K562 (cell line): ENCODE results near the gene SHISA7. TPM values are rescaled to one million over a fixed set of nuclear protein-coding genes. Genes with fewer than 3 reads are reported as not detected.

Experiments used
- ATAC-seq: fragments of 200-7000 bp; cut with Tn5 transposase; 3 replicates; pipeline ENCODE4 v1.9.1; 2020; ENCODE audit warnings: moderate library complexity
- BruUV-seq: library from RNA; stranded (reverse); fragments of 400-500 nt; replicated peaks from 2 replicates; lab custom pipeline; 2021; lab: Mats Ljungman, UMichigan
- CTCF ChIA-PET: fragments of 300-600 bp; formaldehyde crosslinking; extraction: SDS; loops from one replicate; lab custom pipeline; 2021; ENCODE audit warnings: low intra/inter-chr PET ratio; lab: Yijun Ruan, JAX
- POLR2A ChIA-PET: fragments of 300-600, 350-650 bp; sonication (Branson Sonifier 250); formaldehyde crosslinking; extraction: SDS; loops from one replicate; lab custom pipeline; 2021; ENCODE audit warnings: antibody characterized with exemption, inconsistent platforms; lab: Yijun Ruan, JAX
- DNase-seq, 4 experiments: peaks; one replicate each; pipeline versions ENCODE4 v3.0.0 to v3.0.0-alpha.2; 2011 to 2018; ENCODE audit warnings: low spot score in 3 of 4, mixed read lengths in 3 of 4; ENCODE audit errors: extremely low read depth in 1 of 4
- FAIRE-seq: peaks from 2 replicates; lab custom pipeline; 2011; peaks lifted over from hg19 to GRCh38; lab: Jason Lieb, UNC
- H2AFZ ChIP-seq: 2 replicates; pipeline ENCODE4 v1.6.0; 2011; ENCODE audit warnings: low read depth, low read length, control low read depth, inconsistent platforms
- H3K27ac ChIP-seq: fragments of 200-600 bp; 3 replicates; pipeline ENCODE4 v1.8.0; 2011; ENCODE audit warnings: low read depth, mild to moderate bottlenecking, control low read depth, inconsistent platforms, low read length, moderate library complexity, mixed read lengths; ENCODE audit errors: extremely low read depth
- H3K27me3 ChIP-seq, 2 experiments: fragments of 300-600 bp in 1 of 2; 2 replicates in 1 of 2; 3 replicates in 1 of 2; pipeline versions ENCODE4 v1.6.0 to v1.8.0; 2011; ENCODE audit warnings: inconsistent platforms in 2 of 2, low read length in 2 of 2, mild to moderate bottlenecking in 1 of 2, mixed read lengths in 1 of 2, moderate library complexity in 1 of 2; ENCODE audit not compliant: control insufficient read depth in 2 of 2, insufficient read depth in 2 of 2
- H3K36me3 ChIP-seq: fragments of 300-600 bp; 3 replicates; pipeline ENCODE4 v1.8.0; 2011; ENCODE audit warnings: mild to moderate bottlenecking, low read length, inconsistent platforms; ENCODE audit not compliant: control insufficient read depth, insufficient read depth
- H3K4me1 ChIP-seq, 2 experiments: fragments of 200-600 bp in 1 of 2; replicated peaks in 1 of 2; 2 replicates in 1 of 2; 3 replicates in 1 of 2; pipeline versions ENCODE4 v1.5.1 to v1.8.0; 2011; ENCODE audit warnings: inconsistent platforms in 2 of 2, low read length in 2 of 2, mild to moderate bottlenecking in 1 of 2, mixed read lengths in 1 of 2, moderate library complexity in 1 of 2; ENCODE audit not compliant: control insufficient read depth in 2 of 2, insufficient read depth in 2 of 2
- H3K4me2 ChIP-seq: 2 replicates; pipeline ENCODE4 v1.6.1; 2011; ENCODE audit warnings: low read length, control low read depth, inconsistent platforms, mixed read lengths; ENCODE audit not compliant: insufficient read depth
- H3K4me3 ChIP-seq: fragments of 200-600 bp; sonication (generic), shearing (Covaris generic); 2 replicates; pipeline ENCODE4 v1.5.1; 2016; ENCODE audit warnings: control low read depth, inconsistent platforms
- H3K79me2 ChIP-seq: fragments of 200-600 bp; 3 replicates; pipeline ENCODE4 v1.8.0; 2011; ENCODE audit warnings: low read length, inconsistent platforms; ENCODE audit not compliant: control insufficient read depth, insufficient read depth
- H3K9ac ChIP-seq, 2 experiments: 2 replicates each; pipeline versions ENCODE4 v1.6.0 to v1.6.1; 2011; ENCODE audit warnings: low read depth in 2 of 2, low read length in 2 of 2, control low read depth in 1 of 2, inconsistent platforms in 1 of 2, mild to moderate bottlenecking in 1 of 2, mixed read lengths in 1 of 2; ENCODE audit not compliant: insufficient read depth in 1 of 2
- H3K9me1 ChIP-seq: one replicate; pipeline ENCODE4 v1.6.0; 2011; ENCODE audit warnings: inconsistent platforms, mild to moderate bottlenecking, low read length, moderate library complexity; ENCODE audit not compliant: control insufficient read depth, insufficient read depth
- H3K9me3 ChIP-seq: replicated peaks from 2 replicates; pipeline ENCODE4 v1.5.1; 2011; ENCODE audit warnings: low read depth, low read length, inconsistent platforms; ENCODE audit not compliant: control insufficient read depth, insufficient read depth
- H4K20me1 ChIP-seq: replicated peaks from 2 replicates; pipeline ENCODE4 v1.6.1; 2011; ENCODE audit warnings: low read length, inconsistent platforms, mixed read lengths; ENCODE audit not compliant: control insufficient read depth, insufficient read depth
- ATF1 ChIP-seq, 2 experiments: fragments of 450-650 bp in 1 of 2; IDR thresholded peaks; 2 replicates each; pipeline ENCODE4 v1.6.1; 2016; ENCODE audit warnings: missing compliant biosample characterization in 1 of 2, missing genetic modification characterization in 1 of 2
- BMI1 ChIP-seq: fragments of 150-350 bp; IDR thresholded peaks from 2 replicates; pipeline ENCODE4 v1.6.1; 2014; ENCODE audit warnings: low read length
- CEBPG ChIP-seq, 3 experiments: fragments of 200-800 bp in 1 of 3; sonication (Bioruptor generic) in 1 of 3; sonication (generic) in 1 of 3; formaldehyde crosslinking in 1 of 3; IDR thresholded peaks in 2 of 3; conservative IDR thresholded peaks in 1 of 3; 2 replicates each; pipeline versions ENCODE4 v1.6.1 to v1.8.0; 2016 to 2022; ENCODE audit warnings: missing compliant biosample characterization in 2 of 3, missing genetic modification characterization in 2 of 3, mild to moderate bottlenecking in 1 of 3, missing genetic modification reagents in 1 of 3
- CREM ChIP-seq: IDR thresholded peaks from 2 replicates; pipeline ENCODE4 v1.6.1; 2014; ENCODE audit warnings: antibody characterized with exemption, low read depth
- DLX4 ChIP-seq: fragments of 250-450 bp; sonication (Bioruptor Pico); IDR thresholded peaks from 2 replicates; pipeline ENCODE4 v1.6.1; 2021; ENCODE audit warnings: mild to moderate bottlenecking
- LARP7 ChIP-seq: fragments of 450-650 bp; IDR thresholded peaks from 2 replicates; pipeline ENCODE4 v1.6.1; 2016
- PHB2 ChIP-seq: fragments of 450-650 bp; IDR thresholded peaks from 2 replicates; pipeline ENCODE4 v1.6.1; 2017; ENCODE audit warnings: low read depth
- POLR2B ChIP-seq: fragments of 450-650 bp; IDR thresholded peaks from 2 replicates; pipeline ENCODE4 v1.6.1; 2018; ENCODE audit warnings: low read depth; ENCODE audit not compliant: partially characterized antibody
- POLR3A ChIP-seq: IDR thresholded peaks from 2 replicates; pipeline ENCODE4 v1.6.1; 2011; ENCODE audit warnings: borderline replicate concordance, mild to moderate bottlenecking, moderate library complexity; ENCODE audit not compliant: insufficient read length, insufficient read depth; ENCODE audit errors: extremely low read depth
- SREBF1 ChIP-seq: fragments of 150-350 bp; IDR thresholded peaks from 2 replicates; pipeline ENCODE4 v1.6.1; 2014; ENCODE audit warnings: antibody characterized with exemption, low read depth, low read length, borderline replicate concordance
- TFAM ChIP-seq: fragments of 250-450 bp; sonication (Bioruptor Pico); conservative IDR thresholded peaks from 2 replicates; pipeline ENCODE4 v1.5.0; 2021; ENCODE audit warnings: mild to moderate bottlenecking, moderate library complexity
- ZNF175 ChIP-seq: fragments of 200-800 bp; sonication (Bioruptor generic); IDR thresholded peaks from 2 replicates; pipeline ENCODE4 v1.6.1; 2016; ENCODE audit warnings: low read depth, mild to moderate bottlenecking, missing genetic modification characterization, missing compliant biosample characterization
- WGBS: fragments of 100-300 bp; shearing (Covaris generic); methylation state at CpG from one replicate; pipeline ENCODE4 v1.1.6; 2016; ENCODE audit warnings: low coverage, mixed read lengths; ENCODE audit not compliant: insufficient coverage; ENCODE audit errors: missing lambda C conversion rate; 5-methylcytosine and 5-hydroxymethylcytosine counted together
- in situ Hi-C: fragments of 300-500 bp; cut with MboI; formaldehyde crosslinking; loops from 4 replicates; pipeline ENCODE4 v1.15.0; 2018; ENCODE audit warnings: inconsistent platforms, mixed read lengths
- intact Hi-C: fragments of 100-400 bp; cut with micrococcal nuclease; formaldehyde crosslinking; loops from 2 replicates; pipeline ENCODE4 v1.14.2; 2022
- polyA plus RNA-seq, 8 experiments: library from polyadenylated mRNA; depleted of rRNA in 4 of 8; stranded (reverse) in 5 of 8; unstranded in 3 of 8; fragments of >200 nt; fragmentation: Nextera tagmentation in 2 of 8; fragmentation: Illumina TruSeq in 1 of 8; extraction: Ambion mirVana in 2 of 8; extraction: Trizol in 1 of 8; gene quantifications; 2 replicates each; pipeline versions ENCODE4 v1.2.1 to v1.2.3, GENCODE V29; 2011 to 2014; ENCODE audit warnings: inconsistent platforms in 1 of 8, missing spikeins in 1 of 8
- total RNA-seq, 7 experiments: library from RNA; depleted of rRNA in 6 of 7; stranded (reverse); fragments of >200 nt in 6 of 7; fragmentation: Illumina TruSeq in 2 of 7; extraction: Trizol in 2 of 7; gene quantifications; 2 replicates each; pipeline versions ENCODE4 v1.2.1 to v1.2.3, GENCODE V29; 2011 to 2021; ENCODE audit warnings: low replicate concordance in 1 of 7
- TF ChIP-seq, protein P1 (sequence below): fragments of 150-350 bp; IDR thresholded peaks from 2 replicates; pipeline ENCODE4 v1.6.1; 2014; ENCODE audit warnings: low read depth, mild to moderate bottlenecking, low read length, borderline replicate concordance

Gene SHISA7
- total and polyA plus RNA-seq, 9 of the 15 experiments (the other 6 are each of a cell fraction or from before 2014, with no cell fraction given), result 0.01 to 0.40 (median 0.07) TPM

- TF ChIP-seq SREBF1 (no peak), LARP7 (no peak), TFAM (CRISPR knock-in tag) (no peak)
These were observed 9.8 kb downstream of the SHISA7 start (continued) for GRCh38 chr19:55433292-55433691.

- Histone ChIP-seq H4K20me1 (peaks cover 4% of the 10 kb centered on the region; the same call in 1 of the 2 replicates), H3K27me3 (peaks cover 0 to 13% of the 10 kb centered on the region in 2 experiments; a peak in 2 of 5 replicates), H3K4me2 (no peak overlapping the region), H3K9me1 (no peaks in the 10 kb centered on the region), H3K9me3 (no peaks in the 10 kb centered on the region), H3K4me3 (no peak overlapping the region), H3K36me3 (no peaks in the 10 kb centered on the region), H3K79me2 (no peaks in the 10 kb centered on the region), H3K4me1 (peaks cover 0 to 12% of the 10 kb centered on the region in 2 experiments; a peak in 2 of 5 replicates), H3K9ac (no peak overlapping the region), H3K27ac (no peak overlapping the region), H2AFZ (no peak overlapping the region)
- ChIA-PET CTCF (no interaction called here), POLR2A (no interaction called here)
- peak; percentile 6 for FAIRE-seq
- no peak for DNase-seq
- ATAC-seq, result no peak
- in situ Hi-C loops, result loop anchor here (25.0 kb wide), 1 partner anchor 770 kb away; the partner anchor contains the start of gene LILRB4
- BruUV-seq, result no TSS peak
- WGBS, result 25% methylated on average over 14 of the region's 14 CpGs
- intact Hi-C loops, result no loop called here
- TF ChIP-seq PHB2 (no peak), ATF1 (CRISPR knock-in tag; IDR thresholded peaks at IDR 0.05) (peak; percentile 70), ATF1 (tag; IDR thresholded peaks at IDR 0.05) (peak; percentile 97), CEBPG (CRISPR knock-in tag; IDR thresholded peaks at IDR 0.05) (no peak; the same call in none of the 2 replicates), CEBPG (tag; conservative IDR thresholded peaks at IDR 0.05 in 1 of 2, IDR thresholded peaks at IDR 0.05 in 1 of 2) (no peak), POLR3A (no peak), DLX4 (no peak), POLR2B (no peak), ZNF175 (no peak), BMI1 (no peak), CREM (peak; percentile 93)
- TF ChIP-seq, protein P1, sequence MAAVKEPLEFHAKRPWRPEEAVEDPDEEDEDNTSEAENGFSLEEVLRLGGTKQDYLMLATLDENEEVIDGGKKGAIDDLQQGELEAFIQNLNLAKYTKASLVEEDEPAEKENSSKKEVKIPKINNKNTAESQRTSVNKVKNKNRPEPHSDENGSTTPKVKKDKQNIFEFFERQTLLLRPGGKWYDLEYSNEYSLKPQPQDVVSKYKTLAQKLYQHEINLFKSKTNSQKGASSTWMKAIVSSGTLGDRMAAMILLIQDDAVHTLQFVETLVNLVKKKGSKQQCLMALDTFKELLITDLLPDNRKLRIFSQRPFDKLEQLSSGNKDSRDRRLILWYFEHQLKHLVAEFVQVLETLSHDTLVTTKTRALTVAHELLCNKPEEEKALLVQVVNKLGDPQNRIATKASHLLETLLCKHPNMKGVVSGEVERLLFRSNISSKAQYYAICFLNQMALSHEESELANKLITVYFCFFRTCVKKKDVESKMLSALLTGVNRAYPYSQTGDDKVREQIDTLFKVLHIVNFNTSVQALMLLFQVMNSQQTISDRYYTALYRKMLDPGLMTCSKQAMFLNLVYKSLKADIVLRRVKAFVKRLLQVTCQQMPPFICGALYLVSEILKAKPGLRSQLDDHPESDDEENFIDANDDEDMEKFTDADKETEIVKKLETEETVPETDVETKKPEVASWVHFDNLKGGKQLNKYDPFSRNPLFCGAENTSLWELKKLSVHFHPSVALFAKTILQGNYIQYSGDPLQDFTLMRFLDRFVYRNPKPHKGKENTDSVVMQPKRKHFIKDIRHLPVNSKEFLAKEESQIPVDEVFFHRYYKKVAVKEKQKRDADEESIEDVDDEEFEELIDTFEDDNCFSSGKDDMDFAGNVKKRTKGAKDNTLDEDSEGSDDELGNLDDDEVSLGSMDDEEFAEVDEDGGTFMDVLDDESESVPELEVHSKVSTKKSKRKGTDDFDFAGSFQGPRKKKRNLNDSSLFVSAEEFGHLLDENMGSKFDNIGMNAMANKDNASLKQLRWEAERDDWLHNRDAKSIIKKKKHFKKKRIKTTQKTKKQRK, result no peak
These were observed 10.7 kb downstream of the SHISA7 start for GRCh38 chr19:55432241-55432959.
